Liver (tissue), 9 donors: Measurements from ENCODE around the gene NUBP1. TPM values are rescaled to one million over a fixed set of nuclear protein-coding genes. Genes with fewer than 3 reads are reported as not detected.

Experiments
- DNase-seq: peaks from one replicate; pipeline ENCODE4 v3.0.0-alpha.2; 2017; ENCODE audit warnings: low spot score
- H3K27ac ChIP-seq, 2 donors: one replicate each; pipeline ENCODE4 v1.7.0; 2013; ENCODE audit warnings: inconsistent platforms in 2 of 2, low read length in 2 of 2, control low read depth in 1 of 2, low read depth in 1 of 2, mild to moderate bottlenecking in 1 of 2
- H3K27me3 ChIP-seq, 4 donors: one replicate each; pipeline versions ENCODE4 v1.6.1 to v1.7.0; 2013; ENCODE audit warnings: low read length in 3 of 4, inconsistent platforms in 1 of 4, mild to moderate bottlenecking in 1 of 4, moderate library complexity in 1 of 4; ENCODE audit not compliant: control insufficient read depth in 4 of 4, insufficient read depth in 4 of 4
- H3K36me3 ChIP-seq, 4 donors: one replicate each; pipeline versions ENCODE4 v1.6.1 to v1.7.0; 2013; ENCODE audit warnings: low read length in 3 of 4, mild to moderate bottlenecking in 3 of 4, low read depth in 1 of 4, moderate library complexity in 1 of 4; ENCODE audit not compliant: control insufficient read depth in 4 of 4, insufficient read depth in 3 of 4
- H3K4me1 ChIP-seq, 4 donors: one replicate each; pipeline versions ENCODE4 v1.6.1 to v1.7.0; 2013; ENCODE audit warnings: low read length in 3 of 4, mild to moderate bottlenecking in 3 of 4, moderate library complexity in 1 of 4; ENCODE audit not compliant: control insufficient read depth in 4 of 4, insufficient read depth in 4 of 4
- H3K4me3 ChIP-seq, 3 donors: one replicate each; pipeline versions ENCODE4 v1.6.1 to v1.7.0; 2013; ENCODE audit warnings: low read length in 3 of 3, control low read depth in 1 of 3, low read depth in 1 of 3, mild to moderate bottlenecking in 1 of 3
- H3K9ac ChIP-seq, 2 donors: one replicate each; pipeline ENCODE4 v1.7.0; 2013; ENCODE audit warnings: low read length in 2 of 2, mild to moderate bottlenecking in 2 of 2, moderate library complexity in 2 of 2, control low read depth in 1 of 2, low read depth in 1 of 2
- H3K9me3 ChIP-seq, 4 donors: one replicate each; pipeline versions ENCODE4 v1.6.1 to v1.7.0; 2013; ENCODE audit warnings: low read length in 3 of 4; ENCODE audit not compliant: control insufficient read depth in 4 of 4
- ATF3 ChIP-seq: IDR thresholded peaks from 2 replicates; pipeline ENCODE4 v1.6.1; 2016; ENCODE audit warnings: antibody characterized with exemption
- CTCF ChIP-seq: fragments of 150-350 bp; IDR thresholded peaks from 2 replicates; pipeline ENCODE4 v1.5.1; 2017; ENCODE audit warnings: improper control_type of control experiment, low read depth, low read length; ENCODE audit not compliant: missing input control
- EGR1 ChIP-seq, 2 donors: IDR thresholded peaks; 2 replicates each; pipeline ENCODE4 v1.6.1; 2016 to 2018; ENCODE audit warnings: antibody characterized with exemption in 2 of 2, low read depth in 2 of 2
- FOXA1 ChIP-seq: IDR thresholded peaks from 2 replicates; pipeline ENCODE4 v1.6.1; 2016; ENCODE audit warnings: antibody characterized with exemption
- FOXA2 ChIP-seq: IDR thresholded peaks from 2 replicates; pipeline ENCODE4 v1.6.1; 2016; ENCODE audit warnings: antibody characterized with exemption
- GABPA ChIP-seq, 2 donors: IDR thresholded peaks in 1 of 2; conservative IDR thresholded peaks in 1 of 2; 2 replicates each; pipeline ENCODE4 v1.6.1; 2016; ENCODE audit warnings: antibody characterized with exemption in 2 of 2, mild to moderate bottlenecking in 1 of 2, moderate library complexity in 1 of 2
- HNF4A ChIP-seq, 2 donors: conservative IDR thresholded peaks; 2 replicates each; pipeline ENCODE4 v1.6.1; 2016; ENCODE audit warnings: antibody characterized with exemption in 2 of 2, mild to moderate bottlenecking in 2 of 2
- HNF4G ChIP-seq: IDR thresholded peaks from 2 replicates; pipeline ENCODE4 v1.6.1; 2016; ENCODE audit warnings: antibody characterized with exemption
- JUND ChIP-seq, 2 donors: IDR thresholded peaks; 2 replicates each; pipeline ENCODE4 v1.6.1; 2016; ENCODE audit warnings: antibody characterized with exemption in 2 of 2
- MAX ChIP-seq: IDR thresholded peaks from 2 replicates; pipeline ENCODE4 v1.6.1; 2016; ENCODE audit warnings: antibody characterized with exemption
- NR2F2 ChIP-seq: IDR thresholded peaks from 2 replicates; pipeline ENCODE4 v1.6.1; 2016; ENCODE audit warnings: antibody characterized with exemption
- RAD21 ChIP-seq, 2 donors: IDR thresholded peaks; 2 replicates each; pipeline ENCODE4 v1.6.1; 2016; ENCODE audit warnings: antibody characterized with exemption in 2 of 2, mild to moderate bottlenecking in 2 of 2
- REST ChIP-seq: IDR thresholded peaks from 2 replicates; pipeline ENCODE4 v1.6.1; 2016; ENCODE audit warnings: antibody characterized with exemption, mild to moderate bottlenecking
- RXRA ChIP-seq, 2 donors: IDR thresholded peaks; 2 replicates each; pipeline ENCODE4 v1.6.1; 2017 to 2018; ENCODE audit warnings: antibody characterized with exemption in 2 of 2, mild to moderate bottlenecking in 1 of 2
- SP1 ChIP-seq: IDR thresholded peaks from 2 replicates; pipeline ENCODE4 v1.6.1; 2018; ENCODE audit warnings: antibody characterized with exemption, mild to moderate bottlenecking
- TAF1 ChIP-seq: conservative IDR thresholded peaks from 2 replicates; pipeline ENCODE4 v1.6.1; 2016; ENCODE audit warnings: antibody characterized with exemption, mild to moderate bottlenecking
- YY1 ChIP-seq: IDR thresholded peaks from 2 replicates; pipeline ENCODE4 v1.6.1; 2016; ENCODE audit warnings: antibody characterized with exemption, mild to moderate bottlenecking
- ZBTB33 ChIP-seq: IDR thresholded peaks from 2 replicates; pipeline ENCODE4 v1.6.1; 2016; ENCODE audit warnings: antibody characterized with exemption
- WGBS: extraction: QIAGEN DNeasy Blood & Tissue Kit; methylation state at CpG from one replicate; pipeline ENCODE4 v1.1.7; 2013; 5-methylcytosine and 5-hydroxymethylcytosine counted together
- polyA plus RNA-seq, 2 donors: library from polyadenylated mRNA; stranded (reverse) in 1 of 2; unstranded in 1 of 2; fragments of 200-250 nt in 1 of 2; fragments of >200 nt in 1 of 2; fragmentation: Nextera tagmentation in 1 of 2; extraction: Ambion mirVana in 1 of 2; gene quantifications; one replicate each; pipeline versions ENCODE4 v1.2.1 to v1.2.3, GENCODE V29; 2013 to 2015
- total RNA-seq, 2 donors: library from RNA; depleted of rRNA; stranded (reverse); fragments of >200 nt; gene quantifications; one replicate each; pipeline ENCODE4 v1.2.3, GENCODE V29; 2014
- donor health status: healthy.
- donor health status: healthy.
- donor health status: healthy.
- donor health status: healthy.
- donor health status: healthy.

Gene NUBP1
- total RNA-seq (10 to 100 TPM; 16.6 to 18.9 TPM), polyA plus RNA-seq (10 to 100 TPM; 21.7 to 22.5 TPM)

- no peaks in the 10 kb centered on the region for H3K27me3 ChIP-seq
- no peaks in the 10 kb centered on the region for H3K9me3 ChIP-seq
- under 1% methylated on average over 57 of the region's 57 CpGs for WGBS
- peak within 1 kb of the TSS; percentile 96 to 99 for H3K27ac ChIP-seq
- H3K36me3 ChIP-seq: peaks cover 5 to 11% (median 9%) of the 10 kb centered on the region in 4 donors
- no peak for TF ChIP-seq HNF4A (conservative IDR thresholded peaks at IDR 0.05)
- TF ChIP-seq REST: peak; percentile 87
- no peak for TF ChIP-seq FOXA1
- TF ChIP-seq JUND (IDR thresholded peaks at IDR 0.05): no peak
- TF ChIP-seq RAD21 (IDR thresholded peaks at IDR 0.05): peak in 1 of 2 donors; percentile 18
- TF ChIP-seq NR2F2: peak; percentile 91
- peak; percentile 83 for TF ChIP-seq SP1
- peak; percentile 10 for TF ChIP-seq ATF3
- peak; percentile 72 for TF ChIP-seq MAX
- TF ChIP-seq CTCF: no peak
- peak; percentile 38 for TF ChIP-seq TAF1
- TF ChIP-seq FOXA2: no peak
- TF ChIP-seq GABPA (IDR thresholded peaks at IDR 0.05 in 1 of 2, conservative IDR thresholded peaks at IDR 0.05 in 1 of 2): peak; percentile 77 to 94
- TF ChIP-seq RXRA (IDR thresholded peaks at IDR 0.05): peak; percentile 31 to 72
- TF ChIP-seq EGR1 (IDR thresholded peaks at IDR 0.05; ENCODE audit: low read depth in 2 of 2): peak; percentile 65 to 68
- no peak for TF ChIP-seq HNF4G
- peak; percentile 90 for TF ChIP-seq YY1
- TF ChIP-seq ZBTB33: peak; percentile 42
- peak within 1 kb of the TSS; percentile 62 to 66 (median 62) for H3K4me3 ChIP-seq
- peaks cover 5 to 13% (median 9%) of the 10 kb centered on the region in 4 donors for H3K4me1 ChIP-seq
- DNase-seq: peak; percentile 100
- peak within 1 kb of the TSS; percentile 62 to 79 for H3K9ac ChIP-seq
These were observed at the start of gene NUBP1 for GRCh38 chr16:10743610-10744369. Gene NUBP1, plus strand, starts transcription at chr16:10743842. Its CDS starts 22 bp downstream, at chr16:10743864.
